SW480 (cell line): ENCODE data around the gene PDE11A.
A peak's percentile ranks its signal among the peaks of the same experiment; 100 is the strongest.
"Not testable (repeated sequence)": the region's sequence is repeated elsewhere in the genome, so short reads cannot be mapped to it uniquely, and the experiment has no call there.

Source experiments
- DNase-seq: peaks from one replicate; pipeline ENCODE4 v3.0.0-alpha.2; 2016; ENCODE audit warnings: low spot score

Gene PDE11A

DNA sequence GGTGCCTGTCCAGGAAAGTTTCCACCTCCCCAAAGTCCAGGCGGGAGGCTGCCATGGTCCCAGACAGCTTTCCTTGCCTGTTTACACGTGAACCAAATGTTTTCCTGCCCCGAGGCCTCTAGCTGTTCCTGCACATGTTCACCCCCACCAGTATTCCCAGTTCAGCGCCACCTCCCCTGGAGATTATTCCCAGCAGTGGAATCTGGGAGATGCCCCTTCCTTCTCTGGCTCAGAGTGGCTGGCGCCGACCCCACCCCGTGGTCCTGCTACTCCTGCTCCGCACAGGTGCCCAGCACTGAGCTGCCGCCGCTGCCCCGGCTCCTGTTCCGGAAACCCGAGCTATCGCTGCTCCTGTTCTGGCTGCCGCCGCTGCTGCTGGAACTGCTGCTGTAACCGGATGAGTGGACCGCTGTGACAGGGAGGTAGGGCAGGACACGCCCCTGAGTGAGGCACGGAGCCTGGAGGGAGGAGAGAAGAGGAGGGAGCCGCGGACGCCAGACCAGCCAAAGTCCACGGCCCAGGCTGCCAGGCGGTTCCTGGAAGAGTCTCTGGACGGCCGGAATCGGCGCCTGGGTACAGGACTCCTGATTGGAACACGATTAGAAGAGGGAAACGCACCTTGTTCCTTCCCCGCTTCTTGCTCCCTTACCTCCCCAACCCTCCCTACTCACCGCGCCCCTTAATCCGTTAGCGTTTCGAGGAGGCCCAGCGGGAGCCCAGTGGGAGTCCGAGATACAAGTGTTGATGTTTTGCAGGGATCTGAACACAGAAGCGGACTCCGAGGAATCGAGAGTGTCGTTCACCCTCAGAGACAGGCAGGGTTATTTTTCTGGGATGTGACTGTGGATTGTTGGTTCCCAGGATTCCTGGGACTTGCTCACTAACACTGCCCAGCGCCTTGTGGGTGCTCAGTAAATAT, at the start of gene PDE11A:
TSS of gene PDE11A (minus strand) at position 395 of the 919 bp plus-strand sequence. CDS start at position 55, 340 bp downstream.
- peak; percentile 93 for DNase-seq

DNA sequence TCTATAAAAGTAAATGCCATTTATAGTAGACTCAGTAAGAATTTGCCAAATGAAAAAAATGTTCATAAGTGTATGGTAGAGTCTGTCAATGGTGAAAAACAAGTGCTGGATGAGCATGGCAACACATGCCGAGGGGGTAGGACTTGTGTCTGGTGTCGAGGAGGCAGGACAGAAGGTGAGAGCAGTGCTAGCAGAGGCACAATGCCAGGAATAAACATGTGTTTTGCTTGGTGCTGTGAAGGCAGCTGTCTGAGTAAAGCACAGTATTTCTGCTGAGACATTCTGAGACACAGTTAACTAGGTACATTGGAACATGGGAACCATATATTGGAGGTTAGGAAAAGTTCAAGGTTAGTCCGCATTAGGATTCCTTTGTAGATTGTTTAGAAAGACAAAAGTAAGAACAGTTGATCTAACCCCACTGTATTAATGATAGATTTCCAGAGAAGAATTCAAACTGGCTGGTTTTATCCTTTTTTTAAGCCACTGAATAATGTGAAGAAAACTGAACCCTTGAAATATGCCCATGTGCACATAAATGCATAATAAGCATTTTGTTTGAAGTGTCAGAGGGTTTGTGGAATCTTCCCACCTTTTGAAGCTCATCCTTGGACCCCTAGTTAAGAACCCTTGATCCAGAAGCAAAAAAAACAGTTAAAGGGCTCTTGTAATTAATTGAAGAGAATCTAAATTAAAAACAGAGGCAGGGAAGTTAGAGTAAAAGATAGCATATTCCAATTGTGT, 46.8 kb upstream of the PDE11A start:
- no peak for DNase-seq

DNA sequence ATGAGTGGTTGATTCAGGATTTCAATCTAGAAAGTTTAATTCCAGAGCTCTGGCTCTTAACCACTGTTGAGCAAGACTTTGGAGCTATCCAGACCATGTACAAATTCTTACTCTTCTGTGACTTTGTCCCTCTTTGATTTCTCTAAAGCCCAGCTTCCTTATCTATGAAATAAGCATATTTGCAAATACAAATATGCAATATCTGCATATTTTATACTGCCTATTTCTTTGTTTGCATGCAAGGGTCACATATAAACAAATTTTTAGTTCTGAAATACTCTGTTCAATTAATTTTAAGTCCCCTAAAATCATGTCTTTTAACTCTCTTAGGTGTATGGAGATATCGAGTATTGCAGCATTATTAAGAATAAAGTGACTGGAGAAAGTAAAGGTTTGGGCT, 45.1 kb upstream of the PDE11A start:
- DNase-seq = no peak

DNA sequence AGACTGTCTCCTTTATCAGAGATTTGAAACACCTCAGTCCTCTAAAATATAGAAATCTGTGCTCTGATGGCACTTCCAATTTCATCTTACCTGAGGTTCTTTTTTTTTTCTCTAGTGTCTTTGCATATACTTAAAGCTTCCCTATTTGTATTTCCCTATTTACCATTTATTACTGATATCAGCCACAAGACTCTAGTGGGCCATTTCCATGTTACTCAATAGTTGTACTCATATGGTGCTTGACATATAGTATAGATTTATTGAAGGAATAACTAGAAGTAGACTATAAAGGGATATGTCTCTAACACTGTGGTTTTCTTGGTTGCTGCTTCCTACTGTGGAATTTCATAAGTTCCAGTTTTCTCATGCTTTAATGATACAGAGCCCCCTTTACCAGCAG, 42.7 kb upstream of the PDE11A start:
- DNase-seq = no peak

DNA sequence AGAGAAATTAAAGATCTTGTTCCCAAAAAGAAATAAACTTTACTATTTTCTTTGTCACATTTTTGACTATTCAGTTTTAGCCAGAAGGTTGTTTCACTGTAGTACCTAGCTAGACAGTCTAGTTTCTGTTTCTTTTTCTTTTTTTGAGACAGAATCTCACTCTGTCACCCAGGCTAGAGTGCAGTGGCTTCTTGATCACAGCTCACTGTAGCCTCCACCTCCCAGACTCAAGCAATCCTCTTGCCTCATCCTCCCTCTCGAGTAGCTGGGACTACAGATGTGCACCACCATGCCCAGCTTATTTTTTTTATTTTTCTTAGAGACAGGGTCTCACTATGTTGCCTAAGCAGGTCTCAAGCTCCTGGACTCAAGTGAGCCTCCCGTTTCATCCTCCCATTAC, 41.9 kb upstream of the PDE11A start:
- no peak for DNase-seq

DNA sequence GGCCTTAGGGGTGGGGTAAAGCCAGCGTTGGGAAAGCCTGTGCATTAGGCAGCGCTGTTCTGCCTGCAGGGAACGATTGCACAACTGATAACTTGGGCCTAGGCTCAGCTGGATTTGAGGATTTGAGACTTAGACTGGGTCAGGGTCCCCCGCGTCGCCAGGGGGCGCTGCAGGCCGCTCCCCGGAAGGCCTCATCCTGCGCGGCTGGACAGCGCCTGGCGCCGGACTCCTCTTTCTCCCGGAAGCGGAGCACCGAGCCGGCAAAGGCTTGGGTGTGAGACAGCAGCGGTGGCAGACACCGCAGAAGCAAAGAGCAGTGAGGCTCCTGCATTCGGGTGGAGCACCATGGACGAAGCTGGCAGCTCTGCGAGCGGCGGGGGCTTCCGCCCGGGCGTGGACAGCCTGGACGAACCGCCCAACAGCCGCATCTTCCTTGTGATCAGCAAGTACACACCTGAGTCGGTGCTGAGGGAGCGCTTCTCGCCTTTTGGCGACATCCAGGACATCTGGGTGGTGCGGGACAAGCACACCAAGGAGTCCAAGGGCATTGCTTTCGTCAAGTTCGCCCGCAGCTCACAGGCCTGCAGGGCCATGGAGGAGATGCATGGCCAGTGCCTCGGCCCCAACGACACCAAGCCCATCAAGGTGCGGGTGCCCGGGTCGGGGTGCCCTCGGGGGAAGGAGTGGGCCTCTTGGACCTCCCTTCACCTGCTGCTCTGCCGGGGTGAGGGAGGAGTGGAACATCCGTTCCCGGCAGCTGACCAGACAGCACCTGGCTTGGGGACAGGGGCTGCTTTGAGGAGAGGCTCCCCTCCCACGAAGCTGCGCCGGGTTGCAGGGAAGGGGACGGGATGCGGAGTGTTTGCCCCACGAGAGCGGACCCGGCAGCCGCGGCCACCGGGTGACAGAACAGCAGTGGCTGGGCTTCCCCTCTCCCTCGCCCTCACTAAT, 39.9 kb upstream of the PDE11A start, which contains the start of gene RBM45:
TSS of gene RBM45 (plus strand) at position 236 of the 951 bp plus-strand sequence. CDS start at position 346, 110 bp downstream.
- DNase-seq = peak; percentile 92

DNA sequence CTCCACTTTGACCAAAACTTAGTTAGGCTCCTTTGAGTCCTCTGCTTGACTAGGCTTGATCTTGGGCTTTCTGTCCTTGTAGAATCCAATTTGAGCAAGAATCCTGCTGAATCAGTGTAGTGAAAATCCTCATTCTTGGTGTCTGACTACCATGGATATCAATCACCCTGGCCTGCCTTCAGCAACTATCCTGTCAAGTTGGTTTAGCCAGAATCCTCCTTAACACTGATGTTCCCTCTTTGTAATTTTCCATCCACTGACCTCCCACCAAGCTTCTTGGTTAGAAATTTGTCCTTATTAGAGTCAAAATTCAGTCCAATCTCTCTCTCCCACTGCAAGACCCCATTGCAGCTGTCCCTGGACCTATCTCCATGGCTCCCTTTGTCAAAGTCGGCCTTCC, 39.2 kb upstream of the PDE11A start:
- DNase-seq = no peak

DNA sequence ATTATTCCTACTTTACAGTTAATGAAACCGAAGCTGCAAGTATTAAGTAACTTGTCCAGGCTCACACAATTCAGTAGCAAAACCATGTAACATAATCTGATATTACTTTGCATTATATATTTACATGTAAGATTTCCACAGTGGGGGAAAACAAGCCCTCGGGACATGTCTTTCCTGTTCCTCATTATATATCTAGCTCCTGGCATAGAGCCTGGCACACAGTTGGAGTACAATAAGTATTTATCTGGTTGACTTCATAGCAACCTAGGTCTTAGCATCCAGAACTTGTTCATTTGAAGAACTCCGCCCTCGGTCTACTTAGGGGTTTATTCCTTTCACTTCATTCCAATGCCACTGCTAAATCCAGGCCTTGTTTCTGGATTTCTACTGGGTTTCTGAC, 38.1 kb upstream of the PDE11A start:
- no peak for DNase-seq

DNA sequence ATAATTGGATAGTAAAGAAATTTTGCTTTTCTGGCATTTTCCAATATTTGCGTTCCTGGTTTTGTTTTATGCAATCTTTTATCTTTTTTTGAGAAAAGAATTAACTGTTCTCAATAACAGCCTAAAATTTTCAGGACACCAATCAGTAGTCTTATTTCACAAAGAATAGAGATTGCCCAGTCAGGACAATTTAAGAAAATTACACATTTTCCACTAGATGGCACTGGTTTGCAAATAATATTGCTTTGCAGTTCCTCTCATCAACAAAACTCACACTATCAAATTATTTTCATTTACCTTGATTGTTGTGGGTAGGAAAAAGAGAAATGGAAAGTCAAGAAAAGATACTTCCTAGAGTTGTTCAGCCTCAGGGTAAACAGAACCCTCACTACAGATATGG, 37.2 kb upstream of the PDE11A start:
- peak; percentile 62 for DNase-seq

DNA sequence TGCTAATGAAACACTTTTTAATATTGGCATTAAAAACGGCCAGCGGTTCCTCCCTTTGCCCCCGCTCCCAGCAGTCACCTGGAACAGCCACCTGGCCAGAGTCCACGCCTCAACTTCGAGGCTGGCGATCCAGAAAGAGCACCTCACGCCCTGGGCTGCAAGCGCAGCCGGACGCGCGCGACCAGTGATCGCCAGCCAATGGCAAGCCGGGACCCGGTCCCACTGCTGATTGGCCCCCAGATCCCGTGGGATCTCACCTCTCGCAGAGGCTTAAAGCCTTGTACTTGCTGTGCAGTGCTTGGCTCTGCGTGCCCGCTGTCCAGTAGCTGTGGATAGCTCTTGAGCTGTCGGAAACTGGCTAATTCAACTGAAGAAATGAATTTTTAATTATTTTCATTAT, 35.6 kb upstream of the PDE11A start:
- DNase-seq = no peak

DNA sequence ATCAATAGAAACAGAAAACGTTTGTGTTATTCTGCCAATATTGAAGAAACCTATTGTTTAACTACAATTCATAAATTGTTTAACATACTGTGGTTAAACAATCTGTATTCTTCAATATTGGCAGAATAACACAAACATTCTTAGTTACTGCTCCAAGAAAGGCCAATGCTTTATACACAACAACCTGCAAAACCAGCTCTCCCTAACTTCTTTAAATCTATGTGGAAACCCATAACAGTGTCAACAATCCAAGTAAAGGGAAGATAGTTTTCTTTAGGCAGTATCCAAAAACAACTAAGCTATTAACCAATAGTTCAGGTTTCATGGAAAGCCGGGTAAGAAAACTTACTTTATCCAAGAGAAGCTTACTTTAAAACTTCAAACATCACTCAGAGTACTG, 33.5 kb upstream of the PDE11A start:
- DNase-seq = no peak

DNA sequence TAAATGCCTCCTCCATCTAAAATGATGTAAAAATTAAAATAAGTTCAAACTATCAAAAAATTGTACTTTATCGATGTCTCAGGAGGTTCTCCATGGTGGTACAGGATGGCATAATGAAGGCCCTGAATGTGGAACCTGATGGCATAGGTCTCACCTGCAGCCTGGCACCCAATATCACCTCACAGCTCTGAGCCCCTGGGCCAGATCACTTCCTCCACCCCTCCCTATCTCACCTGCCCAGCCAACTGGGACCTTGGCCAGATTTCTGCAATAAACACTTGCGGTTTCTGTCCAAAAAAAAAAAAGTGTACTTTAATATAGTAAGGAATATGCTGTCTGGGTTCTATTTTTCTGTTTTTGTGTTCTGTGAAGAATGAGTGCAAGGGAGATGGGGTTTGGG, 33.0 kb upstream of the PDE11A start:
- no peak for DNase-seq

DNA sequence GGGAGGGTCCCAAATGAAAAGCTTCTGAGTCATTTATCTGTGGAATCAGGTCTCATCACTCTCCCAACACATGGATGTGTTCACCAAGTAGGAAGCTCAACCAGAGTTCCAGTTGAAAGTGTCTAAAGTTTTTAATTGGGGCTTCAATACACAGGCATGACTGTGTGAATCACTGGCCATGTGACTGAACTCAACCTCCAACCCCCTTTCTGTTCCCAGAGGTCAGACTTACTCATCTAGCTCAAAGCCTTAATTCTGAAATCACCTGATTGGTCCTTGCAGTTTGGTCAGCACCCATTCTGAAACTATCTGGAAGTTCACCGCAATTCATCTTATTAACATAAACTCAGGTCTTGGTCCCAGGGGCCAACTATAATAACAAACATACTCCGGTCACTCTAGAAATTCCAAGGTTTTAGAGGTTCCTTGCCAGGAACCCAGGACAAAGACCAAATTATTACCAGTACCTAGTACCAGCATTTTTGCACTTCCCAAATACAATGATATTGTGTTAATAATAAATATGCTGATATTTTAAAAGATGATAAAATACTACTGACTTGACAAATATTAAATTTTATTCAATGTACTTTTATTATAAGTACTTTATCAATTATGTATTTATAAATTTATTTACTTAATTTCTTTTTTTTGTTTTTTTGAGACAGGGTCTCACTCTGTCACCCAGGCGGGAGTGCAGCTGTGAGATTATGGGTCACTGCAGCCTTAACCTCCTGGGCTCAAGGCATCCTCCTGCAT, 28.9 kb upstream of the PDE11A start:
- peak; percentile 8 for DNase-seq

DNA sequence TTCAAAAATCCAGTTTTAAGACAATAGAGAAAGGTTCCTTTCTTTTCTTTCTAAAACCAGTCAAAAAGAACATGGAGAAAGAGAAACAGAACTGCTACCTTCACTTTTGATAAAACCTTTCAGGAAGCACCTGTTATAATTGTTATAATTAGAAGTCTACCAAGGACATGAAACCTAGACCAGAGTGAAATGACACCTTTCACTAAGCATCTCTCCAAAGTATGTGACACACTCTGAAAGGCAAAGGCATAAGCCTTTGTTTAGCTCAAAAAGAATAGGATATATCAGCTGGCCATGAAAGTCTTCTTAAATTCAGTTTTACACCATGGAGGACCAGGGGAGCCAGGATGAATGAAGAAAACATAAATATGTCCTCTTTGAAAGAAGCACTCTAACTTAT, 20.9 kb upstream of the PDE11A start:
- DNase-seq = no peak

DNA sequence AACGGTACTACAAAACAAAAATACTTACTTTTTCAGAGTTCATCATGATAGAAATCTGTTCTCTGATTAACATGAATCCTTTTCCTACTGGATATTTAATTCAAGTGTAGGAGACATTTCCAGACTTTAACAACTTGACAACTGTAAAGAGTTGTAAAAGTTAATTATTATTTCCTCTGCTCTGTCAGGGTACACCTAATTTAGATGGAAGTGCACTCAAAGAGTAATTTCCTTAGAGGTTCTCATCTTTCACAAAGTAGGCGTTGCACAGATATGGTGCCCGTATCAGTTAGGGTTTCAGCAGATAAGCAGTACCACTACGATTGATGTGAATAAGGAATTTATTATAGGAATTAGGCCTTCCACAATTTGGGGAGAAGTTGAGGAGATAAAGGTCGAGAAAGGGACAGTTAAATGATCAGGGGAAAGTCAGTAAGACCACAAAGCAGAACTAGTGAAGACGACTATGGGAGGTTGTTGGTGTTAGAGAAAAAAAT, 16.2 kb upstream of the PDE11A start:
- DNase-seq = no peak

DNA sequence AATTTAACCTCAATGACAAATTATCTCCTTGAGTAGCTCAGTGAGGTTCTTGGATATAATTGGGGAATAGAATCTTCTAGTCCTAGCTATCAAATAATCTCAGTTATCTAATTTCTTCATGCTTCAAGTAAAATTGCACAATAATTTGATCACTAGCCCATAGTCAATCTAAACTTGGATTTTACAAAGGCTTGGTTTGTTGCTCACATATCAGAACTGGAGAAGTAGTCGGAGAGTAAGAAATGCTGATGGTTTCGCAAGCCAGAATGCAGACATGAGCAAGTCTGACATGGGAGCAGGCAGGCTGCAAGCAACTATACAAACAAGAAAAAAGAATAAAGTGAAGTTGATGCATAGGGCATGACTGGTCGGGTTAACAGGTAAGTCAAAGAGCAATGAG, 11.7 kb upstream of the PDE11A start:
- DNase-seq = no peak

DNA sequence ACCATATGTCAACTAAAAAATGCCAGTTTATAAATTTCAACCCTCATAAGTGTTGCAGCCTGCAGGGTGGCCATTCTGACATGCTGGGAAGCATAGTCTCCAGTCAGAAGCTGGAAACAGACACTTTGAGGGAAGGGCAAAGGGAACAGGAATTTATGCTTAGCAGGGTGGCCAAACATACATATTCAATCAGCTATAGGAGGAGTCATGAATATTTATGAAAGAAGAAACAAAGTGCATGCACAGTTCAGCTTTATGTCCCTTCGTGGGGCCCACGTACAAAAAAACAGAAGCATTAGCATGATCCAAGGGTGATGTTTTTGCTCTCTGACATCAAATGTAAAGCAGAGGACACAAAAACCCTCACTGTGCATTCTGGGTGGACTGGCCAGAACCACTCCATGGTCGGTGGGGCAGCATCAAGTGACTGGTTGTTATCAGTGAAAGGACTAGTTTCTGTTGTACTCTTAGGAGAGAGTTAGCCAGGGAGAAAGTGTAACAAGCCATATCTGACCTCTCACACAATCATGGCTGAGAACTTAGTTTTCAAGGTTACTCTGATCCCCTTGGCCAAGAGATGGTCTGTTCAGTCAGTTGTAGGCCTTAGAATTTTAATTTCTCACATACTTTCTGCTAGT, 9.9 kb upstream of the PDE11A start:
- no peak for DNase-seq

DNA sequence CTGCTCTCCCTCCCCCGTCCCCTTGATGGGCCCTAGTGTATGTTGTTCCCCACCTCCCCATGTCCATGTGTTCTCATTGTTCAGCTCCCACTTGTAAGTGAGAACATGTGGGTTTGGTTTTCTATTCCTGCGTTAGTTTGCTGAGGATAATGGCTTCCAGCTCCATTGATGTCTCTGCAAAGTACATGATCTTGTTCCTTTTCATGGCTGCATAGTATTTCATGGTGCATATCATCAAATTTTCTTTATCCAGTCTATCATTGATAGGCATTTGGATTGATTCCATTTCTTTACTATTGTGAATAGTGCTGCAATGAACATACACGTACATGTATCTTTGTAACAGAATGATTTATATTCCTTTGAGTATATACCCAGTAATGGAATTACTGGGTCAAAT, 6.7 kb upstream of the PDE11A start:
- DNase-seq = not testable (repeated sequence)

DNA sequence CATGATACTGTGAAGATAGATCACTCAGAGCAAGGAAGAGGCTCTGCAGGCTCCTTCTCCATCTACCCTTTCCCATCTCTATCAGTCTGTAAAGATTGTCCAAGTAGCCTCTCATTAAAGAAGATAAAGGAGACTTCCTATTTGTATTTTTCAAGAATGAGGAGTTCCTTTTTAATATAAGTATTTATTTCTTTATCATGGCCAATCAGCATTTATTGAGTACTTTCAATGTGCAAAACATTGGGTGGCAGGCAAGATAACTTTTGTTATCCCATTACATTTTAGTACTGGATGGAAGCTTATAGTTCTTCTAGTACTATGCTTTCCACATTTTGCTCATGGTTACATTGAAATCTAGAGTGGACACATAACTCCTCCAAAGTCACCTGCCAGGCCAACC, 3.6 kb upstream of the PDE11A start:
- no peak for DNase-seq

DNA sequence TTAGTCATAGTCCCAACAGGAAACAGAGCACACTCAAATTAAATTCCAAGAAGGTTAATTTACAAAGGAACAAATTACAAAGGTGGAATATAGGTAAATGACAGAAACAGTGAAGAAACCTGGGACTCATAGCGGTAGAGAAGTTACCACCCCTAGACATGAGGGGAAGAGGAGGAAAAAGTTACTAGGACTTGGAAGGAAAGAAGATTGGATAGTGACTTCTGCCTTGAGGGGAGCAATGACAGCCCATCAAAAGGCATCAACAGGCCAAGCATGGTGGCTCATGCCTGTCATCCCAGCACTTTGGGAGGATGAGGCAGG, 2.4 kb upstream of the PDE11A start:
- no peak for DNase-seq
